ENCODE data around the gene ENTPD1. TPM values are rescaled to one million over a fixed set of nuclear protein-coding genes. Genes with fewer than 3 reads are reported as not detected.

ENTPD1 gene, protein sequence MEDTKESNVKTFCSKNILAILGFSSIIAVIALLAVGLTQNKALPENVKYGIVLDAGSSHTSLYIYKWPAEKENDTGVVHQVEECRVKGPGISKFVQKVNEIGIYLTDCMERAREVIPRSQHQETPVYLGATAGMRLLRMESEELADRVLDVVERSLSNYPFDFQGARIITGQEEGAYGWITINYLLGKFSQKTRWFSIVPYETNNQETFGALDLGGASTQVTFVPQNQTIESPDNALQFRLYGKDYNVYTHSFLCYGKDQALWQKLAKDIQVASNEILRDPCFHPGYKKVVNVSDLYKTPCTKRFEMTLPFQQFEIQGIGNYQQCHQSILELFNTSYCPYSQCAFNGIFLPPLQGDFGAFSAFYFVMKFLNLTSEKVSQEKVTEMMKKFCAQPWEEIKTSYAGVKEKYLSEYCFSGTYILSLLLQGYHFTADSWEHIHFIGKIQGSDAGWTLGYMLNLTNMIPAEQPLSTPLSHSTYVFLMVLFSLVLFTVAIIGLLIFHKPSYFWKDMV
- total RNA-seq (2014; rRNA removed; shearing (Covaris generic)): not detected in 2 replicates
- polyA plus RNA-seq (2016; fragmentation: Nextera tagmentation; extraction: Ambion mirVana): 0.29 and 0.35 TPM in 2 replicates

- no peaks in the 10 kb centered on the region for H3K36me3 ChIP-seq (ENCODE audit: low read depth)
- no peaks in the 10 kb centered on the region for H3F3A ChIP-seq (ENCODE audit: insufficient read depth)
- TF ChIP-seq EZH2 (IDR thresholded peaks at IDR 0.05; ENCODE audit: insufficient read depth, poor library complexity, severe bottlenecking): no peak
- TF ChIP-seq EZH2phosphoT487 (IDR thresholded peaks at IDR 0.05; ENCODE audit: insufficient read depth, low read depth): no peak
- no peak for DNase-seq
- in situ Hi-C loops (cut with MboI): no loop called here
- no peak within 1 kb of the TSS for H2AFZ ChIP-seq
- no peaks in the 10 kb centered on the region for H3K4me1 ChIP-seq (ENCODE audit: insufficient read depth)
- no peaks in the 10 kb centered on the region for H3K9me2 ChIP-seq (ENCODE audit: insufficient read depth)
- H3K4me2 ChIP-seq (ENCODE audit: unreplicated experiment): no peak within 1 kb of the TSS
- no peak within 1 kb of the TSS for H3K4me3 ChIP-seq
- no peaks in the 10 kb centered on the region for H4K20me1 ChIP-seq (ENCODE audit: insufficient read depth)
- H3K9ac ChIP-seq: no peak within 1 kb of the TSS
- H3K9me3 ChIP-seq (ENCODE audit: low read depth): no peaks in the 10 kb centered on the region
- H3K27me3 ChIP-seq (replicated peaks; ENCODE audit: insufficient read depth): peaks cover 15% of the 10 kb centered on the region; the same call in 1 of the 2 replicates
- H3K27ac ChIP-seq: no peak within 1 kb of the TSS
- no peaks in the 10 kb centered on the region for H3K79me2 ChIP-seq (ENCODE audit: insufficient read depth)
- 2 to 3% methylated on average over 11 of the region's 11 CpGs for WGBS, 2 experiments (ENCODE audit: low coverage in 1 of 2, low lambda C conversion rate in 2 of 2, missing lambda C conversion rate in 2 of 2)
Observed at GRCh38 chr10:95756041-95756761, at the start of gene ENTPD1. TSS of gene ENTPD1 (plus strand) at chr10:95756163. CDS start at chr10:95756240, 77 bp downstream.

- H3K9ac ChIP-seq: no peak overlapping the region
- H3K9me3 ChIP-seq (ENCODE audit: low read depth): no peaks in the 10 kb centered on the region
- no peaks in the 10 kb centered on the region for H3F3A ChIP-seq (ENCODE audit: insufficient read depth)
- no peaks in the 10 kb centered on the region for H3K79me2 ChIP-seq (ENCODE audit: insufficient read depth)
- H2AFZ ChIP-seq: no peak overlapping the region
- in situ Hi-C loops (cut with MboI): no loop called here
- no peaks in the 10 kb centered on the region for H4K20me1 ChIP-seq (ENCODE audit: insufficient read depth)
- no peaks in the 10 kb centered on the region for H3K4me1 ChIP-seq (ENCODE audit: insufficient read depth)
- H3K36me3 ChIP-seq (ENCODE audit: low read depth): no peaks in the 10 kb centered on the region
- H3K4me3 ChIP-seq: no peak overlapping the region
- DNase-seq: no peak
- TF ChIP-seq EZH2phosphoT487 (IDR thresholded peaks at IDR 0.05; ENCODE audit: insufficient read depth, low read depth) (no peak), EZH2 (IDR thresholded peaks at IDR 0.05; ENCODE audit: insufficient read depth, poor library complexity, severe bottlenecking) (no peak)
- no peaks in the 10 kb centered on the region for H3K9me2 ChIP-seq (ENCODE audit: insufficient read depth)
- 22 to 27% methylated on average over 6 of the region's 6 CpGs for WGBS, 2 experiments (ENCODE audit: low coverage in 1 of 2, low lambda C conversion rate in 2 of 2, missing lambda C conversion rate in 2 of 2)
- H3K27ac ChIP-seq: no peak overlapping the region
- H3K4me2 ChIP-seq (ENCODE audit: unreplicated experiment): no peak overlapping the region
- no peaks in the 10 kb centered on the region for H3K27me3 ChIP-seq (replicated peaks; ENCODE audit: insufficient read depth)
Observed at GRCh38 chr10:95706573-95706972, 49.4 kb upstream of the ENTPD1 start.

GRCh38 chr10:95706990-95707389 is 49.0 kb upstream of the ENTPD1 start:
- no peaks in the 10 kb centered on the region for H3K36me3 ChIP-seq (ENCODE audit: low read depth)
- H3K4me3 ChIP-seq: no peak overlapping the region
- H3K27me3 ChIP-seq (replicated peaks; ENCODE audit: insufficient read depth): no peaks in the 10 kb centered on the region
- no peaks in the 10 kb centered on the region for H3K4me1 ChIP-seq (ENCODE audit: insufficient read depth)
- in situ Hi-C loops (cut with MboI): no loop called here
- no peaks in the 10 kb centered on the region for H3K9me2 ChIP-seq (ENCODE audit: insufficient read depth)
- H2AFZ ChIP-seq: no peak overlapping the region
- H3K9ac ChIP-seq: no peak overlapping the region
- no peaks in the 10 kb centered on the region for H4K20me1 ChIP-seq (ENCODE audit: insufficient read depth)
- no peaks in the 10 kb centered on the region for H3K79me2 ChIP-seq (ENCODE audit: insufficient read depth)
- 36 to 41% methylated on average over 7 of the region's 7 CpGs for WGBS, 2 experiments (ENCODE audit: low coverage in 1 of 2, low lambda C conversion rate in 2 of 2, missing lambda C conversion rate in 2 of 2)
- no peaks in the 10 kb centered on the region for H3F3A ChIP-seq (ENCODE audit: insufficient read depth)
- no peak overlapping the region for H3K27ac ChIP-seq
- H3K4me2 ChIP-seq (ENCODE audit: unreplicated experiment): no peak overlapping the region
- H3K9me3 ChIP-seq (ENCODE audit: low read depth): no peaks in the 10 kb centered on the region
- no peak for DNase-seq
- TF ChIP-seq EZH2 (IDR thresholded peaks at IDR 0.05; ENCODE audit: insufficient read depth, poor library complexity, severe bottlenecking) (no peak), EZH2phosphoT487 (IDR thresholded peaks at IDR 0.05; ENCODE audit: insufficient read depth, low read depth) (no peak)

DNA sequence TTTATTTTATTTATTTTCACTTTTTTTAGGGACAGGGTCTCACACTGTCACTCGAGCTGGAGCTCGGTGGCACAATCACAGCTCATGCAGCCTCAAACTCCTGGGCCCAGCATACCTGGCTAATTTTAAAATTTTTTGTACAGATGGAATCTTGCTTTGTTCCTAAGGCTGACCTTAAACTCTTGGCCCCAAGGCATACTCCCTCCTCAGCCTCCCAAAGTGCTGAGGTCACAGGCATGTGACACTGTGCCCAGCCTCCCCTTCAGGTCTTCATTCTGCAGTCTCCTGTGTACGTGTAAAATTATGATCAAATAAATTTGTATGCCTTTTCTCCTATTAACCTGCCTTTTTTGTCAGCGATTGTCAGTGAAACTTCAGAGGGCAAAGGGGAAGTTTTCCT is 44.5 kb upstream of the ENTPD1 start:
- TF ChIP-seq EZH2 (IDR thresholded peaks at IDR 0.05; ENCODE audit: insufficient read depth, poor library complexity, severe bottlenecking) (no peak), EZH2phosphoT487 (IDR thresholded peaks at IDR 0.05; ENCODE audit: insufficient read depth, low read depth) (no peak)
- H4K20me1 ChIP-seq (ENCODE audit: insufficient read depth): no peaks in the 10 kb centered on the region
- no peak overlapping the region for H2AFZ ChIP-seq
- no peak overlapping the region for H3K4me3 ChIP-seq
- DNase-seq: no peak
- no peak overlapping the region for H3K9ac ChIP-seq
- H3K9me3 ChIP-seq (ENCODE audit: low read depth): no peaks in the 10 kb centered on the region
- H3K27ac ChIP-seq: no peak overlapping the region
- H3K9me2 ChIP-seq (ENCODE audit: insufficient read depth): no peaks in the 10 kb centered on the region
- no peaks in the 10 kb centered on the region for H3K4me1 ChIP-seq (ENCODE audit: insufficient read depth)
- no peaks in the 10 kb centered on the region for H3K36me3 ChIP-seq (ENCODE audit: low read depth)
- no peaks in the 10 kb centered on the region for H3K27me3 ChIP-seq (replicated peaks; ENCODE audit: insufficient read depth)
- no peak overlapping the region for H3K4me2 ChIP-seq (ENCODE audit: unreplicated experiment)
- WGBS, 2 experiments (ENCODE audit: low coverage in 1 of 2, low lambda C conversion rate in 2 of 2, missing lambda C conversion rate in 2 of 2): 69 to 78% methylated on average over 4 of the region's 4 CpGs
- H3F3A ChIP-seq (ENCODE audit: insufficient read depth): no peaks in the 10 kb centered on the region
- in situ Hi-C loops (cut with MboI): no loop called here
- no peaks in the 10 kb centered on the region for H3K79me2 ChIP-seq (ENCODE audit: insufficient read depth)
